HEK293T (cell line): ENCODE data around the gene HLCS.

ENCODE experiments used
- CTCF ChIA-PET: fragments of 350-600 bp; formaldehyde crosslinking; extraction: SDS; loops from one replicate; lab custom pipeline; 2021; ENCODE audit warnings: antibody characterized with exemption, inconsistent platforms; lab: Yijun Ruan, JAX
- POLR2A ChIA-PET: fragments of 350-600 bp; formaldehyde crosslinking; extraction: SDS; loops from one replicate; lab custom pipeline; 2020; ENCODE audit warnings: antibody characterized with exemption, inconsistent platforms; lab: Yijun Ruan, JAX
- DNase-seq: peaks from one replicate; pipeline ENCODE4 v3.0.0; 2012; ENCODE audit warnings: mixed read lengths; ENCODE audit errors: extremely low spot score
- ARNT ChIP-seq: fragments of 450-650 bp; IDR thresholded peaks from 2 replicates; pipeline ENCODE4 v1.6.1; 2017; ENCODE audit warnings: mild to moderate bottlenecking
- BHLHE40 ChIP-seq: fragments of 450-650 bp; IDR thresholded peaks from 2 replicates; pipeline ENCODE4 v1.6.1; 2016; ENCODE audit warnings: mild to moderate bottlenecking, moderate library complexity, borderline replicate concordance
- CTBP1 ChIP-seq: fragments of 450-650 bp; IDR thresholded peaks from 2 replicates; pipeline ENCODE4 v1.6.1; 2016; ENCODE audit warnings: borderline replicate concordance
- ELF4 ChIP-seq: fragments of 450-650 bp; IDR thresholded peaks from 2 replicates; pipeline ENCODE4 v1.6.1; 2017; ENCODE audit warnings: antibody characterized with exemption
- FOXA1 ChIP-seq: fragments of 450-650 bp; IDR thresholded peaks from 2 replicates; pipeline ENCODE4 v1.6.1; 2016; ENCODE audit warnings: mild to moderate bottlenecking
- FOXK2 ChIP-seq: fragments of 450-650 bp; IDR thresholded peaks from 2 replicates; pipeline ENCODE4 v1.6.1; 2016; ENCODE audit warnings: mild to moderate bottlenecking
- FOXM1 ChIP-seq: fragments of 450-650 bp; IDR thresholded peaks from 2 replicates; pipeline ENCODE4 v1.6.1; 2017; ENCODE audit warnings: mild to moderate bottlenecking, borderline replicate concordance
- HDGF ChIP-seq: fragments of 450-650 bp; IDR thresholded peaks from 2 replicates; pipeline ENCODE4 v1.6.1; 2017; ENCODE audit warnings: antibody characterized with exemption, borderline replicate concordance
- L3MBTL2 ChIP-seq: fragments of 450-650 bp; conservative IDR thresholded peaks from 2 replicates; pipeline ENCODE4 v1.6.1; 2016; ENCODE audit warnings: mild to moderate bottlenecking
- LEF1 ChIP-seq: fragments of 450-650 bp; IDR thresholded peaks from 2 replicates; pipeline ENCODE4 v1.6.1; 2017; ENCODE audit warnings: mild to moderate bottlenecking, borderline replicate concordance
- NFRKB ChIP-seq: fragments of 450-650 bp; IDR thresholded peaks from 2 replicates; pipeline ENCODE4 v1.6.1; 2016; ENCODE audit warnings: mild to moderate bottlenecking, moderate library complexity
- PKNOX1 ChIP-seq: fragments of 450-650 bp; IDR thresholded peaks from 2 replicates; pipeline ENCODE4 v1.6.1; 2016
- SP1 ChIP-seq: fragments of 450-650 bp; IDR thresholded peaks from 2 replicates; pipeline ENCODE4 v1.6.1; 2017
- SUZ12 ChIP-seq: fragments of 450-650 bp; IDR thresholded peaks from 2 replicates; pipeline ENCODE4 v1.6.1; 2016; ENCODE audit warnings: mild to moderate bottlenecking
- TARDBP ChIP-seq: fragments of 450-650 bp; IDR thresholded peaks from 2 replicates; pipeline ENCODE4 v1.6.1; 2016
- ZNF384 ChIP-seq: fragments of 450-650 bp; IDR thresholded peaks from 2 replicates; pipeline ENCODE4 v1.6.1; 2016

Gene HLCS

GRCh38 chr21:36757196-36757595, 209.3 kb downstream of the HLCS start:
- ChIA-PET POLR2A (no interaction called here), CTCF (no interaction called here)
- no peak for DNase-seq
- TF ChIP-seq L3MBTL2 (no peak), TARDBP (no peak), SP1 (no peak), FOXM1 (no peak), NFRKB (no peak), ZNF384 (no peak), BHLHE40 (no peak), PKNOX1 (no peak), FOXA1 (no peak), LEF1 (no peak), HDGF (no peak), ARNT (no peak), FOXK2 (no peak), ELF4 (no peak)

- TF ChIP-seq NFRKB (no peak), TARDBP (no peak), L3MBTL2 (no peak), ARNT (no peak), SP1 (no peak), BHLHE40 (no peak), PKNOX1 (no peak), HDGF (no peak), SUZ12 (no peak), FOXK2 (no peak), FOXM1 (no peak), LEF1 (no peak), ZNF384 (no peak), ELF4 (no peak), CTBP1 (no peak), FOXA1 (no peak)
- ChIA-PET POLR2A (no interaction called here), CTCF (no interaction called here)
- no peak for DNase-seq
These were observed 209.9 kb downstream of the HLCS start for GRCh38 chr21:36756527-36756926.

DNA sequence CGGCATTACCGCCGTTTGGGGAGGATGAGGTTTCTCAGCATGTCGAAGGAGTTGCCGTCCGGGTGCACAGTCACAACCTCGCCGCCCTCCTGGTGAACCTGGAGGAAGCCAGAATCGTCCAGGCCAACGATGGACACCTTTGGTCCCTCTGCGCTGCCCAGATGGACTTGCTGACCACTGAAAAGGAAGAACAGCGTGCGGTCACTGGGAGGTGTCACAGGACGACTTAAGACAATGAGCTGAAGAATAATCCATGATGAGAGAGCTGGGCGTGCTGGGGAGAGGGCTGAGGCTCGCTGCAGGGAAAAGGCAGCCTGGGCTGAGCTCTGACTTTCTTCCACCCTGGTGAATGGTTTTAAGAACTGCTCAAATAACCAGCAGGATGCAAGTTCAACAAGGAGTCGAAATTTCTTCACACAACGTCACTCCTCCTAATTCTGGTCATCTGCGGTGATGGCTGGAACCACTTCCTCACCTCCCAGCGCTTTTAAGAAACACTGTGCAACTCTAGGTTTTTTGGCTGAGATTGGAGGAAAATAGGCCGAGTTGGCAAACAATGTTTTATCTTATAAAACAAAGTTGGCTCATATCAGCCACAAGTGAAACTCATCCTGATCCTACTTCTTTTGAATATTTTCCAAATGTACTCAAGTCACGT, 212.1 kb downstream of the HLCS start:
- ChIA-PET POLR2A (no interaction called here), CTCF (interaction anchor here (0.6 kb wide), 1 partner anchor 159 kb away, joined by 4 read pairs; no protein-coding TSS in a partner anchor)
- no peak for TF ChIP-seq ARNT
- no peak for TF ChIP-seq CTBP1
- TF ChIP-seq FOXK2: no peak
- no peak for TF ChIP-seq ZNF384
- no peak for TF ChIP-seq L3MBTL2
- no peak for TF ChIP-seq PKNOX1
- no peak for TF ChIP-seq TARDBP
- no peak for TF ChIP-seq BHLHE40
- TF ChIP-seq NFRKB: no peak
- no peak for TF ChIP-seq FOXA1
- no peak for TF ChIP-seq LEF1
- TF ChIP-seq ELF4: no peak
- no peak for TF ChIP-seq FOXM1
- no peak for TF ChIP-seq SUZ12
- TF ChIP-seq HDGF: no peak
- TF ChIP-seq SP1: no peak
- no peak for DNase-seq

DNA sequence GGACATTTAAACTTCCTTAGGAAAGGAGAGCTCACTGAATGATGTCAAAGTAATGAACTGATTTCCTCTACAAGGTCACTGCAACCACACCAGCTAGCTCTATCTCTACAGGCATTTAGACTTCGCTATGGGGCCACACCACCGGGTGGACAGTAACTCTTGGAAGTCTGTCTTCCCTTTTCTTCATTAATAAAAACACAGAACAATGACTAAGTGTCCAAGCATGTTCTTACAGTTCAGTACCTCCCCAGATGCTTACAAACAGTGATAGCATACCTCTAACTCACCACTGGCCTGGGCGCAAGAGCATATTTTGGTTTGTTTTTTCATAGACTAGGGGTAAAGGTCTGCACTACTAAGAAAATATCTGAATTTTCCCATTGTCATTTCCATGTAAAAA, 212.9 kb downstream of the HLCS start:
- TF ChIP-seq NFRKB: no peak
- no peak for TF ChIP-seq TARDBP
- TF ChIP-seq LEF1: no peak
- TF ChIP-seq SUZ12: no peak
- ChIA-PET CTCF (interaction anchor here (0.8 kb wide), 1 partner anchor 61 kb away, joined by 3 read pairs; no protein-coding TSS in a partner anchor), POLR2A (no interaction called here)
- no peak for DNase-seq

DNA sequence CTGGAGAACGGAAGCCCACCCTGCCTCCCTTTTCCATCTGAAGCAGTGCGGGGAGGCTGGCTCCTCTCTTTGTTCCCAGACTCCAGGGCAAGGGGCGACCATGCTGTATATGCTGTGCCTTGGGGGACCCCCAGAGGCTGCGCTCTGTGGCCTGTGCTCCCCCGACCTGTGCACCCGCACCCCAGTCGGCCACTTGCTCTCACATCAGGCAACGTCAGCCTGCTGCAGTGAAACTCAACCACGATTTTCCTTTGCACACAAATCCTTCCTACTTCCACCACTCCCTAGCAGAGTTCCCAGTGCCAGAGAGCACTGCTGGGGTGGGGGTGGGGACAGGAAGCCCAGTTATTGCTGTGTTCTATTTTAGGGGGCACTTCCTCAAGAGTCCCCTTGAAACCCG, 215.1 kb downstream of the HLCS start:
- CTCF ChIA-PET: no interaction called here
- POLR2A ChIA-PET: no interaction called here
- TF ChIP-seq ARNT (no peak), NFRKB (no peak), SUZ12 (no peak), ZNF384 (no peak)
- no peak for DNase-seq

GRCh38 chr21:36750576-36750959, 215.9 kb downstream of the HLCS start:
- no peak for DNase-seq
- TF ChIP-seq L3MBTL2 (no peak), LEF1 (no peak), ZNF384 (no peak), PKNOX1 (no peak), TARDBP (no peak)
- POLR2A ChIA-PET: no interaction called here
- CTCF ChIA-PET: no interaction called here
